Psoas muscle (tissue), 8 donors: ENCODE data around the gene TNFSF11. TPM values are rescaled to one million over a fixed set of nuclear protein-coding genes. Genes with fewer than 3 reads are reported as not detected.

Experiments used
- ATAC-seq, 4 donors: fragments of 200-7000 bp; cut with Tn5 transposase; one replicate each; pipeline ENCODE4 v1.9.1; 2020; ENCODE audit warnings: moderate library complexity in 3 of 4, mild to moderate bottlenecking in 2 of 4
- DNase-seq, 2 donors: peaks; one replicate each; pipeline ENCODE4 v3.0.0-alpha.2; 2020
- H3K27ac ChIP-seq: fragments of 200-600 bp; one replicate; pipeline ENCODE4 v1.8.0; 2022
- H3K27me3 ChIP-seq, 3 donors: fragments of 200-600 bp in 1 of 3; one replicate each; pipeline versions ENCODE4 v1.6.1 to v1.8.0; 2013 to 2022; ENCODE audit warnings: low read length in 2 of 3, mild to moderate bottlenecking in 2 of 3, moderate library complexity in 1 of 3; ENCODE audit not compliant: insufficient read depth in 3 of 3
- H3K36me3 ChIP-seq, 2 donors: fragments of 200-600 bp in 1 of 2; one replicate each; pipeline versions ENCODE4 v1.6.1 to v1.8.0; 2013 to 2022; ENCODE audit warnings: low read depth in 1 of 2, mild to moderate bottlenecking in 1 of 2, moderate library complexity in 1 of 2; ENCODE audit not compliant: insufficient read depth in 1 of 2
- H3K4me1 ChIP-seq: fragments of 200-600 bp; one replicate; pipeline ENCODE4 v1.8.0; 2022
- H3K4me3 ChIP-seq: fragments of 200-600 bp; one replicate; pipeline ENCODE4 v1.8.0; 2022; ENCODE audit warnings: mild to moderate bottlenecking
- H3K9me3 ChIP-seq: fragments of 200-600 bp; one replicate; pipeline ENCODE4 v1.8.0; 2022
- CTCF ChIP-seq: fragments of 200-600 bp; IDR thresholded peaks from one replicate; pipeline ENCODE4 v1.8.0; 2022; ENCODE audit warnings: antibody characterized with exemption
- WGBS, 3 donors: extraction: QIAGEN DNeasy Blood & Tissue Kit; methylation state at CpG; one replicate each; pipeline versions ENCODE4 v1.1.6 to v1.1.7; 2013; 5-methylcytosine and 5-hydroxymethylcytosine counted together
- intact Hi-C, 2 donors: fragments of 100-400 bp; cut with DNase I; formaldehyde crosslinking; loops; one replicate each; pipeline versions ENCODE4 v1.11.0 to v1.14.2; 2022
- polyA plus RNA-seq, 3 donors: library from polyadenylated mRNA; stranded (reverse); fragments of 200-250 nt; gene quantifications; one replicate each; pipeline ENCODE4 v1.2.3, GENCODE V29; 2013
- total RNA-seq, 4 donors: library from RNA; stranded (reverse); fragmentation: NEBNext Ultra II Directional in 2 of 4; extraction: Animal tissue kit (Norgen Biotek cat#: 25700) in 2 of 4; gene quantifications; one replicate each; pipeline versions ENCODE4 v1.2.1 to v1.2.4, GENCODE V29; 2021 to 2023
- donor health status: healthy with polysubstance abuse.
- donor health status: DM: no; HTN: no; CAD: no; lungs with moderate emphysema.
- donor health status: Bipolar disorder and iron deficiency.
- donor health status: healthy.
- donor health status: DM: yes; HTN: yes; CAD: no.
- donor health status: DM: no; HTN: no; CAD: no.
- donor health status: DM: no; HTN: no; CAD: no.
- donor health status: DM: yes; HTN: yes; CAD: no.

TNFSF11 gene
- total and polyA plus RNA-seq, 7 donors, result not detected

- no peak for DNase-seq
- no peak for TF ChIP-seq CTCF
- no peak for ATAC-seq
- Histone ChIP-seq H3K4me3 (no peak overlapping the region), H3K36me3 (no peaks in the 10 kb centered on the region), H3K9me3 (no peaks in the 10 kb centered on the region), H3K27me3 (peaks cover 0 to 2% (median 2%) of the 10 kb centered on the region in 3 donors), H3K27ac (no peak overlapping the region), H3K4me1 (no peaks in the 10 kb centered on the region)
- 23 to 40% (median 39%) methylated on average over 1 of the region's 1 CpG for WGBS, 3 donors
- intact Hi-C loops, result no loop called here
Observed at GRCh38 chr13:42654722-42655121, 80.8 kb downstream of the TNFSF11 start.

GRCh38 chr13:42656161-42656560, 82.2 kb downstream of the TNFSF11 start:
- Histone ChIP-seq H3K36me3 (no peaks in the 10 kb centered on the region), H3K4me1 (no peaks in the 10 kb centered on the region), H3K27me3 (peaks cover 0 to 2% (median 0%) of the 10 kb centered on the region in 3 donors), H3K4me3 (no peak overlapping the region), H3K27ac (no peak overlapping the region), H3K9me3 (no peaks in the 10 kb centered on the region)
- TF ChIP-seq CTCF, result no peak
- WGBS, 3 donors, result 8 to 16% (median 15%) methylated on average over 1 of the region's 1 CpG
- ATAC-seq, result no peak
- intact Hi-C loops, result no loop called here
- DNase-seq, result no peak

GRCh38 chr13:42656958-42657357, 83.0 kb downstream of the TNFSF11 start:
- ATAC-seq, result no peak
- Histone ChIP-seq H3K9me3 (no peaks in the 10 kb centered on the region), H3K27ac (no peak overlapping the region), H3K27me3 (peaks cover 0 to 2% (median 0%) of the 10 kb centered on the region in 3 donors), H3K4me1 (no peaks in the 10 kb centered on the region), H3K4me3 (no peak overlapping the region), H3K36me3 (no peaks in the 10 kb centered on the region)
- intact Hi-C loops, result no loop called here
- no peak for DNase-seq
- TF ChIP-seq CTCF, result no peak
- WGBS, 3 donors, result 87% methylated on average over 5 of the region's 5 CpGs

Other genes starting within 250 kb of the TNFSF11 start
- gene FAM216B, start 207.4 kb downstream of the TNFSF11 start, total RNA-seq, result not detected
- gene FAM216B, start 207.4 kb downstream of the TNFSF11 start, polyA plus RNA-seq, result not detected